IgD-negative memory B cell (primary cell): ENCODE measurements around the gene PRPF18. TPM values are rescaled to one million over a fixed set of nuclear protein-coding genes. Genes with fewer than 3 reads are reported as not detected.
A peak's percentile ranks its signal among the peaks of the same experiment; 100 is the strongest.
"Not testable (repeated sequence)": the region's sequence is repeated elsewhere in the genome, so short reads cannot be mapped to it uniquely, and the experiment has no call there.

ENCODE experiments used
- H3K27ac Mint-ChIP-seq, 3 donors: one replicate each; pipeline ENCODE4 v1.8.0; 2020 to 2022; ENCODE audit warnings: mild to moderate bottlenecking in 3 of 3, mixed read lengths in 3 of 3, moderate library complexity in 1 of 3
- H3K27me3 Mint-ChIP-seq: one replicate; pipeline ENCODE4 v1.8.0; 2021; ENCODE audit warnings: mixed read lengths
- H3K36me3 Mint-ChIP-seq: one replicate; pipeline ENCODE4 v1.8.0; 2020; ENCODE audit warnings: mild to moderate bottlenecking, mixed read lengths
- H3K4me1 Mint-ChIP-seq, 3 donors: one replicate each; pipeline ENCODE4 v1.8.0; 2020 to 2022; ENCODE audit warnings: mixed read lengths in 3 of 3, mild to moderate bottlenecking in 1 of 3
- H3K4me3 Mint-ChIP-seq, 4 donors: one replicate each; pipeline ENCODE4 v1.8.0; 2020 to 2022; ENCODE audit warnings: mild to moderate bottlenecking in 4 of 4, mixed read lengths in 4 of 4, moderate library complexity in 3 of 4
- H3K9me3 Mint-ChIP-seq, 3 donors: one replicate each; pipeline ENCODE4 v1.8.0; 2020 to 2021; ENCODE audit warnings: mixed read lengths in 3 of 3, mild to moderate bottlenecking in 1 of 3
- polyA plus RNA-seq: library from polyadenylated mRNA; unstranded; fragments of 300-500 nt; fragmentation: Illumina TruSeq; gene quantifications from one replicate; pipeline ENCODE4 v1.2.3, GENCODE V29; 2021

The PRPF18 gene, protein sequence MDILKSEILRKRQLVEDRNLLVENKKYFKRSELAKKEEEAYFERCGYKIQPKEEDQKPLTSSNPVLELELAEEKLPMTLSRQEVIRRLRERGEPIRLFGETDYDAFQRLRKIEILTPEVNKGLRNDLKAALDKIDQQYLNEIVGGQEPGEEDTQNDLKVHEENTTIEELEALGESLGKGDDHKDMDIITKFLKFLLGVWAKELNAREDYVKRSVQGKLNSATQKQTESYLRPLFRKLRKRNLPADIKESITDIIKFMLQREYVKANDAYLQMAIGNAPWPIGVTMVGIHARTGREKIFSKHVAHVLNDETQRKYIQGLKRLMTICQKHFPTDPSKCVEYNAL
- polyA plus RNA-seq: 30.5 TPM

DNA sequence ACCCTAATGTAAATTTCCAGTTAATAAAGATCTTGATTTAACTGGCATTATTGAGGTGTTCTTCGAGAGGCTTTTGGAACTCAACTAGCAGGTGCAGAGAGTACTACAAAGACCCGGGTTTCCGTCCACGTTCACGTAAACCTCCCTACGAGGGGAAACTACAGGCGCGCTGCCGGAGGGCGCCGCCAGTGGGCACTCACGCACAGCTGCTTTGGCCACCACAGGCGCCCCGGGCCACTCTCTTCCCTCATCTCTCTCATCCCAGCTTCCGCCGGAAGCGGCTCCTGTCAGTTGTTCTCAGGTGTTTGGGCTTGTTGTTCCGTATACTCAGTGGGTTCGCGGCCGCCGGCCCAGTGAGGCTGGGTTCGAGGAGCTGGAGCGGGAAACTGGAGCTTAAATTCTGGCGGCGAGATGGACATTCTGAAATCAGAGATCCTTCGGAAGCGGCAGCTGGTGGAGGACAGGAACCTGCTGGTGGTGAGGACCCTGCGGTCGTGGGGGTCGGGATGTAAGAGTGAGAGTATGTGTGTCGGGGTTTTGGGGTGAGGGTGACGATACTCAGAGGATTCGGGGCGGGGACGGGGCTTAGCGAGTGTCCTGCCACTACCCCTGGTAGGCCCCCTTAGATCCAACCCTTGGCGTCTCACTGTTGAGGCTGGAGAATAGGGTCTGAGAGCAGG is at the start of gene PRPF18:
Gene PRPF18 (plus strand): TSS at position 290 of the 680 bp plus-strand sequence. CDS start 122 bp downstream, at position 412.
- peaks cover 5% of the 10 kb centered on the region for H3K36me3 Mint-ChIP-seq
- H3K9me3 Mint-ChIP-seq: peaks cover 0 to 2% (median 0%) of the 10 kb centered on the region in 3 donors
- peak within 1 kb of the TSS; percentile 14 to 99 (median 99) for H3K27ac Mint-ChIP-seq
- peaks cover 9% of the 10 kb centered on the region for H3K27me3 Mint-ChIP-seq
- H3K4me1 Mint-ChIP-seq: peaks cover 12 to 25% (median 20%) of the 10 kb centered on the region in 3 donors
- H3K4me3 Mint-ChIP-seq: peak within 1 kb of the TSS; percentile 99 to 100 (median 100)

DNA sequence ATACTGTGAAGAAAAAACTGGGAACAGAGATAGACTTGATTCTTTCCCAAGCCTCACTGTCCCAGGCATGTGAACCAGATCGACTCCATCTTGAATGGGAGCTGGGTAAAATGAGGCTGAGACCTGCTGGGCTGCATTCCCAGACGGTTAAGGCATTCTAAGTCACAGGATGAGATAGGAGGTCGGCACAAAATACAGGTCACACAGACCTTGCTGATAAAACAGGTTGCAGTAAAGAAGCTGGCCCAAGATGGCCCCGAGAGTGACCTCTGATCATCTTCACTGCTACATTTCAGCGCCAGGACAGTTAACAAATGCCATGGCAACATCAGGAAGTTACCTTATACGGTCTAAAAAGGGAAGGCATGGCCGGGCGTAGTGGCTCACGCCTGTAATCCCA is 48.8 kb upstream of the PRPF18 start:
- H3K9me3 Mint-ChIP-seq, H3K4me1 Mint-ChIP-seq, H3K27ac Mint-ChIP-seq, H3K36me3 Mint-ChIP-seq, H3K4me3 Mint-ChIP-seq: not testable (repeated sequence)
- H3K27me3 Mint-ChIP-seq: peaks cover 25% of the 10 kb centered on the region

DNA sequence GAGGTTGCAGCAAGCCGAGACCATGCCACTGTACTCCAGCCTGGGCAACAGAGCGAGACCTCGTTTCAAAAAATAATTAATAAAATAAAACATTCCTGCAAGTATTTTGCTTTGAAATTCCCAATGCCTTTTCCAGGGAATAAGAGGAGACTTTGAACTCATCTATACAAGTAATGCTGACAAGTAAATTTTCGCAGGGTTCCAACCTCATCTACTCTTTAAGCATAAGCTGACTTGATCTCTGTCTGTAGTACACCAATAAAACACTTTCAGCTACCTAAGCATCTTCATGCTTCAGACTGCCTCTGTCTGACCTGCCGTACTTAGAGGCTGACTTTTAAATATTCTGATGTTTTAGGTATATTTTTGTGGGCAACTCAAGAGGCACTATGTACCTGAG is 44.2 kb upstream of the PRPF18 start:
- Mint-ChIP-seq H3K36me3 (peaks cover 5% of the 10 kb centered on the region), H3K27me3 (peaks cover 26% of the 10 kb centered on the region), H3K4me1 (no peaks in the 10 kb centered on the region), H3K4me3 (no peak overlapping the region), H3K27ac (no peak overlapping the region), H3K9me3 (no peaks in the 10 kb centered on the region)

DNA sequence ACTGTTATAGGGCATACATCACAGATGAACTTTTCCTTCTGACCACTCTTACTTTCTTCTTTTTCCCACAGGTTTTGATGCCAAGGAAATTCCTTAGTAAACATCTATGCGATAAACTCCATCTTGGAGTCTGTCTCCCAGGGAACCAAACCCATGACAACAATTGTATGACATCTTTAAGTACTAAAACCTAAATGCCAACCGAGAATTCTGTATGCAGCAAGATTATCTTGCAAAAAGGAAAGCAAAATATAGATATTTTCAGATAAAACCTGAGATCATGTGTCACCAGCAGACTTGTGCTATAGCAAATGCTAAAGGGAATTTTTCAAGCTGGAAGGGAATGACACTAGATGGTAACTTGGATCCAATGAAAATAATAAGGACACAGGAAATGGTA is 36.0 kb upstream of the PRPF18 start:
- peaks cover 1% of the 10 kb centered on the region for H3K36me3 Mint-ChIP-seq

DNA sequence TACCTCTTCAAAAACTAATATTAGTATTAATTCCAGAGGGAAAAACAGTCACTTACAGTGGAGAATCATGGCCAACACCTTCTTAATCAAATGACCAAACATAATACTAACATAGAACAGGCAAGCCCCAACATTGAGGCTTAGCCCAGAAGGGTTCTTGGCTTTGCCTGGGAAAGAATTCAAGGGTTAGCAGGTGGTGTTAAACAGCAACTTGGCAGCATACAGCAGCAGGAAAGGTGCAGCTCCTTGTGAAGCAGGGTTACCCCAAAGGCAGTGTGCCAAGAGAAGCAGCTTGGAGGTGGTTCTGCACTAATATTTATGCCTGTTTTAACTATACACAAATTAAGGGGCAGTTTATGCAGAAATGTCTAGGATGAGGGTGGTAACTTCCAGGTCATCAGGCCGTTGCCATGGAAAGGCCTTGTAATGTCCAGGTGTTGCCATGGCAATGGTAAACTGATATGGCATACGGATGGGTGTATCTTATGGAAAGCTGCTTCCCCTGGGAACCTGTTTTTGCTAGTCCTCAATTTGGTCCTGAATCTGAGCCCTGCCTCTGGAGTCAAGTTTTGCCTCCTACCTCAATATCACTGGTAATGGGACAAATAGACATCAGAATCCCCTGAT is 30.8 kb upstream of the PRPF18 start:
- Mint-ChIP-seq H3K27ac (no peak overlapping the region), H3K4me3 (no peak overlapping the region), H3K27me3 (no peaks in the 10 kb centered on the region), H3K4me1 (peaks cover 0 to 4% (median 3%) of the 10 kb centered on the region in 3 donors), H3K36me3 (peaks cover 2% of the 10 kb centered on the region), H3K9me3 (peaks cover 0 to 4% (median 0%) of the 10 kb centered on the region in 3 donors)

More for the DNA sequence above, 36.0 kb upstream of the PRPF18 start:
- H3K27me3 Mint-ChIP-seq: peaks cover 7% of the 10 kb centered on the region
- peaks cover 2 to 16% (median 12%) of the 10 kb centered on the region in 3 donors for H3K9me3 Mint-ChIP-seq
- no peak overlapping the region for H3K27ac Mint-ChIP-seq
- no peak overlapping the region for H3K4me3 Mint-ChIP-seq
- peaks cover 0 to 1% (median 0%) of the 10 kb centered on the region in 3 donors for H3K4me1 Mint-ChIP-seq

DNA sequence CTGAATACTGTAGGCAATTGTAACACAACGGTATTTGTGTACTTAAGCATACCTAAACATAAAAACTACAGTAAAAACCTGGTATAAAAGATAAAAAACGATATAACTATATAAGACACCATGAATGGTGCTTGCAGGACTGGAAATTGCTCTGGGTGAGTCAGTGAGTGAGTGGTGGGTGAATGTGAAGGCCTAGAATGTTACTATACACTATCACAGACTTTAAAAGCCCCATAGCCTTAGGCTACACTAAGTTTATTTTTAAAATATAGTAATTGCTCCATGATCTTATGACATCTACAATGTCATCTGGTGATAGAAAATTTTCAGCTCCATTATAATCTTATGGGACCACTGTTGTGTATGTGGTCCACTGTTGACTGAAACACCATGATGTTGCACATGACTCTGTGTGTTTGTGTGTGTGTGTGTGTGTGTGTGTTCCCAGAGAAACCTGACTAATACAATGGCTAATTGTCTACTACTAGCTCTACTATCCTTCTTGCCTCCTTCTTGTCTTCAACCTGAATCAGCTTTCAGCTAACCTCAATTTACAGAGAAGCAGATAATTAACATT is 27.6 kb upstream of the PRPF18 start:
- Mint-ChIP-seq H3K36me3 (peaks cover 4% of the 10 kb centered on the region), H3K27ac (no peak overlapping the region), H3K9me3 (no peaks in the 10 kb centered on the region), H3K4me3 (no peak overlapping the region), H3K4me1 (peaks cover 0 to 4% (median 3%) of the 10 kb centered on the region in 3 donors), H3K27me3 (no peaks in the 10 kb centered on the region)

DNA sequence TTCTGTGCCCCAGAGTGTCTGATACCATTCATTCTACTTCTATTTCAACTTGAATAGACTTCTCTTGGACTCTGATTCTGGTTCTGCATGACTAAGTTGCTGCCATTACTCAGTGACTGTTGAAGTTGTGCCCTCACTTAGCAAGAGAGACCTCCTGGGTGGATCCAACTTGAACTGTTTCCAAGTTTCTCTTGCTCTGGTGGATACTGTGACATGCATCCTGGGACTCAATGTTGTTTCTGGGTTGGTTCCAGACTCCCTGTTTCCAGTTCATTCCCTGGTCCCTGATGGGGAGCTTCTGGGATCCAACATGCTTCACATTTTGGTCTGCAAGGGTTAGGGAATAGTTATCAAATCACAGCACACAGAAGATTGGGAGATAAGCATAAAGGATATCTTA is 26.2 kb upstream of the PRPF18 start:
- Mint-ChIP-seq H3K27me3 (no peaks in the 10 kb centered on the region), H3K9me3 (no peaks in the 10 kb centered on the region), H3K4me1 (peaks cover 0 to 3% (median 3%) of the 10 kb centered on the region in 3 donors), H3K36me3 (peaks cover 4% of the 10 kb centered on the region), H3K27ac (no peak overlapping the region), H3K4me3 (no peak overlapping the region)

DNA sequence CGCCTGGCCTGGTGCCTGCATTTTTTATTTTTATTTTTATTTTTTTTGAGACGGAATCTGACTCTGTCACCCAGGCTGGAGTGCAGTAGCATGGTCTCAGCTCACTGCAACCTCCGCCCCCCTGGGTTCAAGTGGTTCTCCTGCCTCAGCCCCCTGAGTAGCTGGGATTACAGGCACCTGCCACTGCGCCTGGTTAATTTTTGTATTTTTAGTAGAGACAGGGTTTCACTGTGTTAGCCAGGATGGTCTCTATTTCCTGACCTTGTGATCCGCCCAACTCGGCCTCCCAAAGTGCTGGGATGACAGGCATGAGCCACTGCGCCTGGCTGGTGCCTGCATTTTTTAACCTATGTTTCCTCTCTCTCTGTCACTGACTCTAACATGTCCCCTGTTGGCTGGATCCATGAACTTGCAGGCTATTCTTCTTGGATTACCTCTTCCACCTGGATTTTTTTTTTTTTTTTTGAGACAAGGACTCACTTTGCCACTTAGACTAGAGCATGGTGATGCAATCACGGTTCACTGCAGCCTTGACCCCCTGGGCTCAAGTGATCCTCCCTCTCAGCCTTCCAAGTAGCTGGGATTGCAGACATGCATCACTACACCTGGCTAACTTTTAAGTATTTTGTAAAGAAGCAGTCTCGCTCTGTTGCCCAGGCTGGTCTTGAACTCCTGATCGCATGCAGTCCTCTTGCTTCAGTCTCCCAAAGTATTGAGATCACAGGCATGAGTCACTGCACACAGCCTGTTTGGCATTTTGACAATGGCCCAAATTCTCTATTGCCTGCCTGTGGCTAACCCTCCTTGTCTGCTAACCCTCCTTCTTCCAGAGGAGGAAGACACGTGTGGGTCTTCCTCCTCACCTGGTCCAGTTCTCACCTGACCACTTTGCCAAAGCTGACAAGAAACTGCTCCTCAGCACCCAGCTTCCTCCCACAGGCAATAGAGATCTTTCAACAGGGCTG is 23.0 kb upstream of the PRPF18 start:
- peak overlapping the region in 1 of 3 donors; percentile 14 for H3K27ac Mint-ChIP-seq
- H3K36me3 Mint-ChIP-seq: peaks cover 2% of the 10 kb centered on the region
- H3K4me1 Mint-ChIP-seq: no peaks in the 10 kb centered on the region
- H3K9me3 Mint-ChIP-seq: peaks cover 0 to 2% (median 0%) of the 10 kb centered on the region in 3 donors
- H3K4me3 Mint-ChIP-seq: no peak overlapping the region
- H3K27me3 Mint-ChIP-seq: peaks cover 4% of the 10 kb centered on the region

DNA sequence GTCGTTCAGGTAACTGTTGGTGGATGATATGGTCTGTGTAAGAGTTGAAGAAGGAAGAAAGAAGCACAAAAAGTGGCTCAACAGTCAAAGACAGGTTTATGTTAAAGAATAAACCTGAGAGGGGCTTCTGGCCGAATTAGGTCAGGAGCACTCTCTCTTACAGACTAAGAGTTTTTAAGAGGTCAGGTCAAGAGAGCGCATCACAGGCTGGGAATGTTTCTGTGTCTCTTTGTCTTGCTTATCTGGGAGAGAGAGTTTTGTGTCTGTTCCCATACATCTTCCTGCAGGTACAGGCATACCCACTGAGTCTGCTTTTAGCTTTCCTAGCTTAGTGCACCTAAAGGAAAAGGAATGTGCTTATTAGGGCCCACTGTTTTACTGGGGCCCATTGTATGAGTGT is 22.2 kb upstream of the PRPF18 start:
- Mint-ChIP-seq H3K4me1 (no peaks in the 10 kb centered on the region), H3K27ac (no peak overlapping the region), H3K9me3 (peaks cover 0 to 3% (median 2%) of the 10 kb centered on the region in 3 donors), H3K36me3 (peaks cover 2% of the 10 kb centered on the region), H3K27me3 (peaks cover 4% of the 10 kb centered on the region), H3K4me3 (no peak overlapping the region)

DNA sequence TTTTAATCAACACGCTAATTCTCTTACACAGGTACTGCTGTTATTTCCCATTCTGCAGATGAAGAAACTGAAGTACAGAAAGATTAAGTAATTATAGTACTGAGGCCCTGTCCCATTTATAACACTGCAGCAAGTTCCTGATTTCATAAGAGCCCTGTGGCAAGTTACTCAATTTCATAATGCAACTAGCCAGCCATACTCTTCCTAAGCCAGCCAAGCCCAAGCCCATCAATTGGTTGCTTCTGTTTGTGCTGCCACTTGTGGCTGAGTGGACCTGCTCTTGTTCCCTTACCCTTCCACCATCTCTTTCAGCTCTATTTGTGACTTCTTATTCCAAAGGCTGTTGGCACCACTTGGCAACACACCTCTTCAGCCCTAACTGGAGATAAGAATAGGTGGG is 19.7 kb upstream of the PRPF18 start:
- H3K36me3 Mint-ChIP-seq: peaks cover 2% of the 10 kb centered on the region
- H3K27ac Mint-ChIP-seq: no peak overlapping the region
- H3K4me3 Mint-ChIP-seq: no peak overlapping the region
- H3K4me1 Mint-ChIP-seq: no peaks in the 10 kb centered on the region
- peaks cover 6% of the 10 kb centered on the region for H3K27me3 Mint-ChIP-seq
- H3K9me3 Mint-ChIP-seq: peaks cover 2 to 3% (median 2%) of the 10 kb centered on the region in 3 donors

DNA sequence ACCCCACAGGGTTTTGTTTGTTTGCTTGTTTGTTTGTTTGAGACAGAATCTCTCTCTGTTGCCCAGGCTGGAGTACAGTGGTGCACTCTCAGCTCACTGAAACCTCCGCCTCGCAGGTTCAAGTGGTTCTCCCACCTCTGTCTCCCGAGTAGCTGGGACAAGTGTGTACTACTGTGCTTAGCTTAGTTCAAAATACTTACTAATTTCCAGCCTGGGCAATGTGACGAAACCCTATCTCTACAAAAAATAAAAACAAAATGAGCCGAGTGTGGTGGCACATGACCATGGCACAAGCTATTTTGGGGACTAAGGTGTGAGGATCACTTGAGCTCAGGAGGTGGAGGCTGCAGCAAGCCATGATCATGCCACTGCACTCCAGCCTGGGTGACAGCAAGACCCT is 15.2 kb upstream of the PRPF18 start:
- Mint-ChIP-seq H3K4me3 (no peak overlapping the region), H3K27me3 (peaks cover 13% of the 10 kb centered on the region), H3K36me3 (peaks cover 2% of the 10 kb centered on the region), H3K9me3 (peaks cover 2 to 14% (median 10%) of the 10 kb centered on the region in 3 donors), H3K4me1 (peaks cover 0 to 2% (median 0%) of the 10 kb centered on the region in 3 donors), H3K27ac (no peak overlapping the region)

DNA sequence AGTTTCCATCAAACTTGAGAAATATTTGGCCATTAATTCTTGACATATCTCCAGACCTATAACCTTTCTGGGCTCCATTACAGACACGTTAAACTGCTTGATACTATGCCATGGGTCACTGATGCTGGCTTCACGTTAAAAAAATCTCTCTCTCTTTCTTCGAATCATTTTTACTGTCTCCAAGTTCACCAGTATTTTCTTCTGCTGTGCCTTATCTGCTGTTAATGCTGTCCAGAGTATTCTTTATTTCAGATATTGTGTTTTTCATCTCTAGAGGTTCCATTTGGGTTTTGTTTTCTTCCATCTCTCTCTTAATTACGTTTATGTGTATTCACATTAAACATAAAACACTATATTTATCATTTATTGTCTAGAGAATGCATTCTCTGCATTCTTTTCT is 12.8 kb upstream of the PRPF18 start:
- peaks cover 13% of the 10 kb centered on the region for H3K27me3 Mint-ChIP-seq
- no peak overlapping the region for H3K4me3 Mint-ChIP-seq
- H3K9me3 Mint-ChIP-seq: peaks cover 2 to 14% (median 9%) of the 10 kb centered on the region in 3 donors
- H3K27ac Mint-ChIP-seq: no peak overlapping the region
- peaks cover 0 to 2% (median 0%) of the 10 kb centered on the region in 3 donors for H3K4me1 Mint-ChIP-seq
- peaks cover 2% of the 10 kb centered on the region for H3K36me3 Mint-ChIP-seq

DNA sequence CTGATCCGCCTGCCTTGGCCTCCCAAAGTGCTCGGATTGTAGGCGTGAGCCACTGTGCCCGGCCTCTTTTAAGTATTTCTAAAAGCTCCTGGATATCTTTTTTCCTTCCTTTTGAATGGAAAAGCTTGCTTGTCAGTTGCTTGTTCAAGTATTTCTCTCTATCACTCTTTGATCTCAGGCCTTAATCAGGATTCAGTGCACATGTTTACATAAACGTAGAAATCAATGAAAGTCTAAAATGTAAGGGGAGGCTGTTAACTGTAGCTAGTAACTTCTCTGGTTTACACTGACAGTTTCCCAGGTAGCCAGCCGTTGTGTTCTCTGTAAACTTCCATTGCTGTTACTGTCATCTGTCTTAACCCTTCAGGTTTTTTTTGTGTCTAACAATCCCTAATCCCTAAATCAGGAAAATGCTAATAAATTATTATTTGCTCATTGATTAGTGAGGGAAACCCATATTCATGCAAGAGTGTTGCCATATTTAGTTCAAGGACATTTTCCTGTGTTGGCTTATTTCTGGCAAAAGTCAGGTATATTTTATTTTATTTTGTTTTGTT is 1.5 kb upstream of the PRPF18 start:
- Mint-ChIP-seq H3K27me3 (peaks cover 9% of the 10 kb centered on the region), H3K4me1 (peaks cover 12 to 25% (median 20%) of the 10 kb centered on the region in 3 donors), H3K36me3 (peaks cover 5% of the 10 kb centered on the region), H3K27ac (no peak overlapping the region), H3K9me3 (peaks cover 0 to 2% (median 0%) of the 10 kb centered on the region in 3 donors), H3K4me3 (peak overlapping the region in 1 of 4 donors; percentile 46)

DNA sequence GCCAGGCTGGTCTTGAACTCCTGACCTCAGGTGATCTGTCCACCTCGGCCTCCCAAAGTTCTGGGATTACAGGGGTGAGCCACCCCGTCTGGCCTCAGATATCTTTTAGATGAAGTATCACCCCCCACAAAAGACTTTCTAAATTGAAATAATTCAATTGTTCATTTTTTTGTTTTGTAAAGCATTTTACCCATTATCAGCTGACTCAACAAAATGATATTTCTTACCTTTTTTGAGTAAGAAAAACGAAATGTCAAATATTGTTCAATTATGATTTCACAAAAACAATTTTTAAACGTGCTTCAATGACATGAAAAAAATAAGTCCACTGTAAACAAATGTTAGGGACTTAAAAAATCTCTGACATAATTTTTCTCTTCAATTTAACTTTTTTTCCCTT is 822 bp upstream of the PRPF18 start:
- peaks cover 5% of the 10 kb centered on the region for H3K36me3 Mint-ChIP-seq
- peak overlapping the region in 1 of 4 donors; percentile 99 for H3K4me3 Mint-ChIP-seq
- H3K27ac Mint-ChIP-seq: no peak overlapping the region
- peaks cover 9% of the 10 kb centered on the region for H3K27me3 Mint-ChIP-seq
- peaks cover 12 to 25% (median 20%) of the 10 kb centered on the region in 3 donors for H3K4me1 Mint-ChIP-seq
- peaks cover 0 to 2% (median 0%) of the 10 kb centered on the region in 3 donors for H3K9me3 Mint-ChIP-seq
